ENCODE data around the gene YTHDF1.
"Not testable (repeated sequence)": the region's sequence is repeated elsewhere in the genome, so short reads cannot be mapped to it uniquely, and the experiment has no call there.

YTHDF1 gene

GRCh38 chr20:63168861-63169260 lies 47.1 kb downstream of the YTHDF1 start:
- DNase-seq (ENCODE audit: low read depth), result no peak

GRCh38 chr20:63167918-63168520 lies 47.9 kb downstream of the YTHDF1 start:
- DNase-seq (ENCODE audit: low read depth), result no peak

- no peak for DNase-seq (ENCODE audit: low read depth)
Observed at GRCh38 chr20:63167026-63167917, 48.7 kb downstream of the YTHDF1 start.

- DNase-seq (ENCODE audit: low read depth), result no peak
Observed at GRCh38 chr20:63166193-63167020, 49.5 kb downstream of the YTHDF1 start.

GRCh38 chr20:63165356-63166192 lies 50.4 kb downstream of the YTHDF1 start:
- no peak for DNase-seq (ENCODE audit: low read depth)

GRCh38 chr20:63164484-63165355 lies 51.2 kb downstream of the YTHDF1 start:
- no peak for DNase-seq (ENCODE audit: low read depth)

- no peak for DNase-seq (ENCODE audit: low read depth)
Observed at GRCh38 chr20:63163596-63164483, 52.1 kb downstream of the YTHDF1 start.

GRCh38 chr20:63163171-63163570 lies 52.8 kb downstream of the YTHDF1 start:
- DNase-seq (ENCODE audit: low read depth), result no peak

- no peak for DNase-seq (ENCODE audit: low read depth)
Observed at GRCh38 chr20:63162206-63162795, 53.6 kb downstream of the YTHDF1 start.

- no peak for DNase-seq (ENCODE audit: low read depth)
Observed at GRCh38 chr20:63161176-63161651, 54.7 kb downstream of the YTHDF1 start.

GRCh38 chr20:63160641-63161175 lies 55.2 kb downstream of the YTHDF1 start:
- DNase-seq (ENCODE audit: low read depth), result no peak

- no peak for DNase-seq (ENCODE audit: low read depth)
Observed at GRCh38 chr20:63159826-63160640, 55.9 kb downstream of the YTHDF1 start.

GRCh38 chr20:63159251-63159650 lies 56.7 kb downstream of the YTHDF1 start:
- DNase-seq (ENCODE audit: low read depth), result not testable (repeated sequence)

GRCh38 chr20:63158845-63159244 lies 57.1 kb downstream of the YTHDF1 start:
- DNase-seq (ENCODE audit: low read depth), result no peak

- no peak for DNase-seq (ENCODE audit: low read depth)
Observed at GRCh38 chr20:63158352-63158751, 57.6 kb downstream of the YTHDF1 start.

GRCh38 chr20:63157431-63157830 lies 58.5 kb downstream of the YTHDF1 start:
- not testable (repeated sequence) for DNase-seq (ENCODE audit: low read depth)

GRCh38 chr20:63156221-63156671 lies 59.7 kb downstream of the YTHDF1 start:
- DNase-seq (ENCODE audit: low read depth), result no peak
